ENCODE data around the gene FAM241B.

The FAM241B gene

DNA sequence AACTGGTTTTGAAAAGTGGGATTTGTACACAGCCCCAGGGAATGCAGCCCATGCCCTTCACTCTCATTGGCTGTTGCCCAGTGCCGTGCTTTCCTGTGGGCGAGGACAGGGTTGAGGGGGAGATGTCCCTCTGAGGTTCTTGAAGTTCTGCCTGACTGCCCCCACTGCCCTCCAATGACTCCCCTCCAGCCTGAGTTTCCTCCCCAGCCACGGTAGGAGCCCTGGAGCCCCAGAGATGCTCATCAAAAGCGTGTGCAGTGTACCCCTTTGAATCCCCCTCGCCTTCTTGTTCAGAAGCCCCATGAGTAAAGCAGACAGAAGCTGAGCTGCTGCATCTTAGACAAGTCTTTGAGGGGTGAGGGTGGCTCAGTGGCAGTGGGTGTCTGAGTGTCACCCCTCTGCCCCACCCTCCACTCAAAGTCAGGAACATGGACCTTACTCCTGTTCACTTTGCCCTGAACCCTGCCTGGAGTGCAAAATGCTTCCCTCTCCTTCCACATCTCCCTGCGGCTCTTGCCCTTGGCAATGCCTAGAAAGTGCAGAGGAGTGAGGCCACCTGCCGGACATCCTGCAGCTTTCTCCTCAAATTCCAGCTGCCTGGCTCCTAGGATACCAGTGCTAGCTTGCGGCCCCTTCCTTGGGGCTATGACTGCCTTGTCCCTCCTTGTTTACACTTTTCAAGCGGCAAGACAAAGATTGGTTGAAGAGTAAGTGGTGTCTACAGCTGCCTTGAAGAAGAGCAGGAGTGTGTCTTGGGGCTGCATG, 19.9 kb downstream of the FAM241B start:
- no peak for DNase-seq

GRCh38 chr10:69650589-69651261, 20.7 kb downstream of the FAM241B start:
- DNase-seq, result no peak

DNA sequence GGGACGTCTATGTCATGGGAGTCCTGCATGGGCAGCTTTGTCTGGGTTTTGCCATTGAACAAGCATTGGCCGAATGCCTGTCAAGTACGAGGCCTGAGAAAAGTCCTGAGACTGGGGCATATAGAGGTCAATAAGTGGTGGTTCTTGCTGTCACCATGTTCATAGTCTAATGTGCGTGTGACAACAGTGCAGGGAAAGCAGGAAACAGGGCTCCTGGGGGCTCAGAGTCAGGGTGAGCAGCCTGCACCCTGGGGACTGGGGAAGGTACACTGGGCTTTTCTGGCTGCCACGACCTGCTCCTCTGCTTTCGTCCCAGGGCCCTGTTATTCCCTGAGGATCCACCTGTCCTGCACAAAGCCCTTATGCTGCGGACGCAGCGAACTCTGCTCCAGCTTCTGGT, 21.3 kb downstream of the FAM241B start:
- no peak for DNase-seq

- DNase-seq, result no peak
These were observed 22.2 kb downstream of the FAM241B start for GRCh38 chr10:69652111-69652856.

- no peak for DNase-seq
These were observed 22.8 kb downstream of the FAM241B start for GRCh38 chr10:69652857-69653199.

DNA sequence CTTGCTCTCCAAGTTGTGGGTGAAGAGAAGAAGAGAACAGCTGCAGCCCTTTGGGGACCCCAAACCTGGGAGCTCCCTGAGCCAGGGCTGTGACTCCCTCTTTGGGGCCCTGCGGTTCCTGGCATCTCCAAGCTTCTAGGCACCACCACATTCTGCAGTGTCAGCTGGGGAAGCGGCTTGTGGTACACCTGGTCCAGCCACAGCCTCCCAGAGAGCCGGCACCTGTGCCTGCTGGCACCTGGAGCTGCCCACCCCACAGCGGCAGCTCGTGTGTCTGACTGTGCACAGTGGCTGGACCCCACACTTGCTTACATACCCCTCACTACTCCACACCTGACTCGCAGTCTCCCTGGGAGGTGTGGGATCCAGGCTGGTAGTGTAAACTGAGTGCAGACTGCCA, 23.5 kb downstream of the FAM241B start:
- no peak for DNase-seq

- DNase-seq, result no peak
These were observed 25.2 kb downstream of the FAM241B start for GRCh38 chr10:69655124-69655867.

- no peak for DNase-seq
These were observed 26.0 kb downstream of the FAM241B start for GRCh38 chr10:69655868-69656555.

GRCh38 chr10:69656742-69657269, 26.8 kb downstream of the FAM241B start:
- DNase-seq, result no peak

DNA sequence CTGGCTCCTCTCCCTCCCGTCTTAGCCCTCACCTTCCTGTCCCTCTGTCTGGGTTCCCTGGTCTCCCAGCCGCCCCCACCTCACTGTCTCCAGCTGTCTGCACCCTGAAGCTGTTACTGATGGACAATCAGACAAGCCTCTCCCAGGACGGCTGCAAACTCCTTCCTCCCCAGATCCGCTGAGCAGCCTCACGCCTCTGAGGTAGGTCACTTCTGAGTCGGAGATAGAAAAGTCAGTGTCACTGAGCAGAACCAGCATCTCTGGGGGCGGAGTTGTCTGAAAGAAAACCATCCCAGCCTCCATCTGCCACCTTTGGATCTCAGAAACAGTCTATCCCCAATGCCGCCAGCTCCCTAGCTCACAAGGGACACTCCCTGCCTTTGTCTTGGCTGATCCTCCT, 27.4 kb downstream of the FAM241B start:
- no peak for DNase-seq

DNA sequence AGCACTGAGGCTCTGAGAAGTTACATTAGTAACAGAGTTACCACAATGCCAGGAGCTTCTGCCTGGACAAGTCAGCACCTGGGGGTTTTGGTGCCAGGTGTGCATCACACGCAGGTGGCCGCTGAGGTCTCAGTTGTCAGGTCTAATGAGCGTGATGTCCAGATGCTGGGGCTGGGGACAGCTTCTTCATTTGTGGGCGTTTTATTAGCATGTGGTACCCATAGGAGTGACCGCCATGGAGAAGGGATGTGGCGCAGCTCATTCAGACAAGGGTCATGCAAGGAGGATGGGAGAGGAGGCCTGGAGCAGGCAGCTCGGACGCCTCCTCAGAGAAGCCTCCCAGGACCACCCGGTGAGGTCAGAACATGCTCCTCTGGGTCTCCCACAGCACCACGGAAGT, 27.8 kb downstream of the FAM241B start:
- no peak for DNase-seq

DNA sequence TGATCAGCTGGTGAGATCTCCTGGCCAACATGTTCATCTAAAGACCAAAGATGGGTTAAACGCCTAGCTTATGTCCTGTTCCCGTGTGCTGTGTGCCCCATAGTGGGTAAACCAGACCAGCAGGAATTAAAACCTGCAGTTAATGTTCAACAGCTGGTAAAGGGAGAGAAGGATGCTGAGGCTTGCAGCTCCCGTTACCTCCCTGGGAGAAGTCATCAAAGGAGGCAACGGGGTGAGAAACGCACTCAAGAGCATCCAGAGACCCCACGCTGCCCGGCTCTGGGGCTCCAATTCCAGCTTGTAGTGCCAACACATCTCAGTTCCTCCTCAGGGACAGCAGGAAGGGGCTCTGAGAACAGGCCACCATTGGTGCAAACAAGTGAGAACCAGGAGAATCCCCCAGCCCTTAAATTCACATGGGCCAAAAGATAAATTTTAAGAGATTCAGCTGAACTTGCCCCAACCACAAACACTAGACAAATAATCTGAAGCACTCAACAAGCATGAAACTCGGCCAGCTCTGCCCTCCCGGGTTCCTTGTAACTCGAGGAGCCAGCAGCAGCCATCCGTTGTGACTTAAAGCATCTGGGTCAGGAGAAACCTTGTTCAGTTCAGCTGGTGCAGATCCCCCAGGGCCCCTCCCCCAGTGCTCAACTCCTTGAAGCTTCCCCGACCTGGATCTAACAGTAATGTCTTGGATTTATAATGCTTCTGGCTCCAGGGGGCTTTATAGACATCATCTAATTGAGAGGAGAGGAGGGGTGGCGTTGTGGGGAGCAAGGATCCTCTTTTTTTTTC, 29.4 kb downstream of the FAM241B start:
- DNase-seq, result no peak

GRCh38 chr10:69660296-69660695, 30.2 kb downstream of the FAM241B start:
- no peak for DNase-seq

DNA sequence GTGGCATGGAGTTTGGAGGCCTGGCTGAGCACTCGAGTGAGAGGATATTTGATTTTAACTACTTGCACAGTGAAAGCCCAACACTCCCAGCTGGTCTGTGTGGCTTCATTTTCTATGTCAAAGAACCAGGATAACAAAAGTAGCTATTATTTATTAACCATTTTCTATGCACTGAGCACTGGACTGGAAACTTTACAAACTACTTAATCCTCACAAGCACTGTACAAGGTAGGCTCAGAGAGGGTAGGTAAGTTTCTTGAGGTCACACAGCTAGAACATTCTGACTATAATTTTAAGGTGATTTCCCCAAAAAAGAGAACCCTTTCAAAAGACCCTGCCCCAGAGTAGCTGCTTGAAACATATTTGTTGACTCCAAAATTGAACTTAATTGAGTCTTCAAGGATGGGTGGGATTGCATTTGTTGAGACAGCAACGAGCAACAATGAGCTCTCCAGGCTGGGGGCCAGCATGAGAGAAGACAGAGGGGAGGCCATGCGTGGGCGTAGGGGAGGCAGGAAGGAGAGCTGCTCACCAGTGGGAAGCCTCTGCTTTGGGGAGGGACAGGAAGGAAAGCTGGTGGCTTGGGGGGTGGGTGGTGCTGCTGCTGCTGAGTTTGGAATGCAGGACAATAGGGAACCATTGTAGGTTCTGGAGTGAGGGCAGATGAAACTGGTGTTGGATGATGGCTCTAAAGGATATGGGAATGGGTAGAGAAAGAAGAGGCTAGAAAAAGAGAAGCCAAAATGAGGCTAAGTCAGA, 31.5 kb downstream of the FAM241B start:
- DNase-seq, result no peak

GRCh38 chr10:69662173-69662877, 32.3 kb downstream of the FAM241B start:
- no peak for DNase-seq

DNA sequence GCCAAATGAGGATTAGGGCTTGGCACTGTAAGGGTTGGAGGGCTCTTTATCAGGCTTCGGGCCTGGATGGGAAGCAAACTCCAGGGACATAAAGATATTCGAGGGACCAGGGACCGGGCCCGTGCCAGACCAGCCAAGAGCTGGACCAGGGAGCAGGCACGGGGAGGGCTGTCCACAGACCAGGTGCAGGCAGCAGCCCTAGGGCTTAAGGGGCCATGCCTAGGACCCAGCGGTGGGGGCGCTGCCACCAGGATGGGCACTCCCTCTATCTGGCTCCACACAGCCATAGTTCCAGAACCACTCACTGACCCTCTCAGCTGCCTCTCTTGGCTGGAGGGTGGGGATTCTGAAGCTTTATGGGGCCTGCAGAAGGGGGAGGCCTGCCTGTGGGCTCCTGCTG, 32.9 kb downstream of the FAM241B start:
- DNase-seq, result no peak

- DNase-seq, result no peak
These were observed 33.4 kb downstream of the FAM241B start for GRCh38 chr10:69663369-69663947.

DNA sequence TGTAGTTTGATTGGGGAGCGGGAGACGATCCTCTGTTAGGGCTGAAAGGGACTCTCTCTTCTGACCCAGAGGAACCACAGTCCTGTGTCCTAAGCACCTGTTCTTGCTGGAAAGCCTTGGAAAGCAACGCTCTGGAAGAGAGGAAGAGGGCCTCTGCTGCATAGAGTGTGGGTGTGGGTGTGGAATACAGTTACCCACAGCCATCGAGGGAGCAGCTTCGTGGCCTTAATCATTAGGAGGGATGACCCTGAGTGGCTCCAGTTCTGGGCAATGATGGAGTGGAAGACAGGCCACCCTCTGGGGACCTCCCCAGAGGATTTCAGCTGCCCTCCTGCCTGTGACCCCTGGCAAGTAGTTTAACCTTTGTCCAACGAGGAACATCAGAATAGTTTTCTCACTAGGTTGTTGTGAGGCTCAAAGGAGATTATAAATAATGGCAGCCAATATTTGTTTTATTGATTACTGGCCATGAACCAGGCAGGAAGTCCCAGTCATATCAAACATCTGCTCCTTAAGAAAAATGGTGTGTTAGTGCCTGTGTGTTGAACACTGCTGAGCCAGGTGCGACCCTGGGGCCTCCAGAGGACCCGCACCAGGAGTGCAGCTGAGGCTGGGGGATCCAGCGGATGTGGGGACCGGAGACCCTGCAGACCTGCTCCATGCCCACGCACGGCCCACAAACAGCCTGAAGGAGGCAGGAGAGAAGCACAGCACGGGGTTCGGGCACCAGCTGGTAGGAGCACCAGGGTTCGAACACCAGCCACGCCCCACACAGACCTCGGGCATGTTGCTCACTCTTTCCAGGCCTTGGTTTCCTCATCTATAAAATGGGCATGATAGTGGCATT, 35.6 kb downstream of the FAM241B start:
- no peak for DNase-seq

- DNase-seq, result no peak
These were observed 36.7 kb downstream of the FAM241B start for GRCh38 chr10:69666756-69667155.
